Activated T-cell treated with anti-CD3 and anti-CD28 coated beads, Interleukin-2, amount 50 U/mL, for 24 hours (primary cell): ENCODE measurements around the gene CUEDC1.

Experiments used
- DNase-seq: peaks from one replicate; pipeline ENCODE4 v3.0.0-alpha.2; 2020
- H3K27ac Mint-ChIP-seq: 2 replicates; pipeline ENCODE4 v1.8.0; 2020; ENCODE audit warnings: mild to moderate bottlenecking, mixed read lengths
- H3K27me3 Mint-ChIP-seq: 2 replicates; pipeline ENCODE4 v1.8.0; 2020; ENCODE audit warnings: mixed read lengths
- H3K36me3 Mint-ChIP-seq: 2 replicates; pipeline ENCODE4 v1.8.0; 2020; ENCODE audit warnings: low read depth, mixed read lengths
- H3K4me1 Mint-ChIP-seq: 2 replicates; pipeline ENCODE4 v1.8.0; 2020; ENCODE audit warnings: low read depth, mixed read lengths
- H3K4me3 Mint-ChIP-seq: 2 replicates; pipeline ENCODE4 v1.8.0; 2020; ENCODE audit warnings: mild to moderate bottlenecking, moderate library complexity, mixed read lengths
- H3K9me3 Mint-ChIP-seq: 2 replicates; pipeline ENCODE4 v1.8.0; 2020; ENCODE audit warnings: mixed read lengths

The CUEDC1 gene

GRCh38 chr17:57911834-57912673 lies 43.2 kb downstream of the CUEDC1 start:
- Mint-ChIP-seq H3K9me3 (no peaks in the 10 kb centered on the region), H3K27ac (no peak overlapping the region), H3K27me3 (no peaks in the 10 kb centered on the region), H3K4me3 (no peak overlapping the region), H3K36me3 (no peaks in the 10 kb centered on the region), H3K4me1 (no peaks in the 10 kb centered on the region)
- DNase-seq: no peak

GRCh38 chr17:57910462-57911420 lies 44.5 kb downstream of the CUEDC1 start:
- Mint-ChIP-seq H3K9me3 (no peaks in the 10 kb centered on the region), H3K27ac (no peak overlapping the region), H3K4me1 (no peaks in the 10 kb centered on the region), H3K4me3 (no peak overlapping the region), H3K36me3 (no peaks in the 10 kb centered on the region), H3K27me3 (no peaks in the 10 kb centered on the region)
- no peak for DNase-seq

GRCh38 chr17:57909551-57909950 lies 45.7 kb downstream of the CUEDC1 start:
- H3K27me3 Mint-ChIP-seq: no peaks in the 10 kb centered on the region
- no peak overlapping the region for H3K4me3 Mint-ChIP-seq
- DNase-seq: no peak
- H3K9me3 Mint-ChIP-seq: no peaks in the 10 kb centered on the region
- H3K27ac Mint-ChIP-seq: no peak overlapping the region
- no peaks in the 10 kb centered on the region for H3K36me3 Mint-ChIP-seq
- no peaks in the 10 kb centered on the region for H3K4me1 Mint-ChIP-seq

GRCh38 chr17:57908278-57908677 lies 46.9 kb downstream of the CUEDC1 start:
- peaks cover 1% of the 10 kb centered on the region for H3K4me1 Mint-ChIP-seq
- H3K36me3 Mint-ChIP-seq: no peaks in the 10 kb centered on the region
- H3K9me3 Mint-ChIP-seq: no peaks in the 10 kb centered on the region
- no peaks in the 10 kb centered on the region for H3K27me3 Mint-ChIP-seq
- no peak overlapping the region for H3K4me3 Mint-ChIP-seq
- no peak overlapping the region for H3K27ac Mint-ChIP-seq
- DNase-seq: no peak

DNA sequence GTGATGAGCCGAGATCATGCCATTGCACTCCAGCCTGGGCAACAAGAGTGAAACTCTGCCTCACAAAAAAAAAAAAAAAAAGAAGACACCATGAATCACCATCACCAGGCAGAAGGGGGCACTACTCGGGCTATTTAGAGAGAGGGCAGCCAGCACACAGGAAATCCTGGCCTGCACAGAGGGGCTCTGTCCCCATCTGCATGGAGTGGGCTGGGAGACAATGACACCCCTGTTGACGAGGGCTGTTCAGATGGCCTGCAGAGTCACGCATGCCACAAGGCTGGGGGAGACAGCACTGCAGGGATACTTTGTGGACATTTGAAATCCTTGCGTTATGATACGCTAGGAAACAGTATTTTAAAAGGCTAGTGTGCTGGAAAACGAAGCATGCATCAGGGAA lies 48.3 kb downstream of the CUEDC1 start:
- H3K4me3 Mint-ChIP-seq: no peak overlapping the region
- no peak overlapping the region for H3K27ac Mint-ChIP-seq

DNA sequence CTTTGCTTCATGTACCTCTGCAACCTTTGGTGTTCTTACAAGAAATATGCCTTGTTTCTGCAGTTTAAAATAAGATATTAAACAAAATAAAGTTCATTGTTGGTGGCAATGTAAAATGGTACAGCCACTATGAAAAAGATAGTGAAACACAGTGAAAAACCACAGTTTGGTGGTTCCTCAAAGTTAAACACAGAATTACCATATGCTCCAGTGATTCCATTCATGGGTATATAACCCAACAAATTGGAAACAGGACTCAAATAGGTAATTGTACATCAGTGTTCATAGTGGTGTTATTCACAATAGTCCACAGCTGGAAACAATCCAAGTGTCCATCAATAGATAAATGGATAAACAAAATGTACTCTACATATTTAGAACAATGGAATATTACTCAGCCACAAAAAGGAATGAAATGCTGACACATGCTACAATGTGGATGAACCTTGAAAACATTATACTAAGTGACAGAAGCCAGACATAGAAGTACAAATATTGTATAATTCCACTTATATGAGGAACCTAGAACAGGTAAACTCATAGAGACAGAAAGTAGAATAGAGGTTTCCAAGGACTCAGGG lies 49.2 kb downstream of the CUEDC1 start:
- no peaks in the 10 kb centered on the region for H3K27me3 Mint-ChIP-seq
- H3K4me1 Mint-ChIP-seq: peaks cover 10% of the 10 kb centered on the region
- DNase-seq: no peak
- no peaks in the 10 kb centered on the region for H3K9me3 Mint-ChIP-seq
- H3K27ac Mint-ChIP-seq: no peak overlapping the region
- H3K36me3 Mint-ChIP-seq: no peaks in the 10 kb centered on the region
- no peak overlapping the region for H3K4me3 Mint-ChIP-seq

More for the DNA sequence above, 48.3 kb downstream of the CUEDC1 start:
- Mint-ChIP-seq H3K9me3 (no peaks in the 10 kb centered on the region), H3K4me1 (peaks cover 10% of the 10 kb centered on the region), H3K27me3 (no peaks in the 10 kb centered on the region), H3K36me3 (no peaks in the 10 kb centered on the region)
- DNase-seq: no peak

GRCh38 chr17:57903961-57904360 lies 51.3 kb downstream of the CUEDC1 start:
- H3K4me3 Mint-ChIP-seq: no peak overlapping the region
- peaks cover 10% of the 10 kb centered on the region for H3K4me1 Mint-ChIP-seq
- no peak for DNase-seq
- no peaks in the 10 kb centered on the region for H3K36me3 Mint-ChIP-seq
- H3K9me3 Mint-ChIP-seq: no peaks in the 10 kb centered on the region
- H3K27me3 Mint-ChIP-seq: no peaks in the 10 kb centered on the region
- no peak overlapping the region for H3K27ac Mint-ChIP-seq

DNA sequence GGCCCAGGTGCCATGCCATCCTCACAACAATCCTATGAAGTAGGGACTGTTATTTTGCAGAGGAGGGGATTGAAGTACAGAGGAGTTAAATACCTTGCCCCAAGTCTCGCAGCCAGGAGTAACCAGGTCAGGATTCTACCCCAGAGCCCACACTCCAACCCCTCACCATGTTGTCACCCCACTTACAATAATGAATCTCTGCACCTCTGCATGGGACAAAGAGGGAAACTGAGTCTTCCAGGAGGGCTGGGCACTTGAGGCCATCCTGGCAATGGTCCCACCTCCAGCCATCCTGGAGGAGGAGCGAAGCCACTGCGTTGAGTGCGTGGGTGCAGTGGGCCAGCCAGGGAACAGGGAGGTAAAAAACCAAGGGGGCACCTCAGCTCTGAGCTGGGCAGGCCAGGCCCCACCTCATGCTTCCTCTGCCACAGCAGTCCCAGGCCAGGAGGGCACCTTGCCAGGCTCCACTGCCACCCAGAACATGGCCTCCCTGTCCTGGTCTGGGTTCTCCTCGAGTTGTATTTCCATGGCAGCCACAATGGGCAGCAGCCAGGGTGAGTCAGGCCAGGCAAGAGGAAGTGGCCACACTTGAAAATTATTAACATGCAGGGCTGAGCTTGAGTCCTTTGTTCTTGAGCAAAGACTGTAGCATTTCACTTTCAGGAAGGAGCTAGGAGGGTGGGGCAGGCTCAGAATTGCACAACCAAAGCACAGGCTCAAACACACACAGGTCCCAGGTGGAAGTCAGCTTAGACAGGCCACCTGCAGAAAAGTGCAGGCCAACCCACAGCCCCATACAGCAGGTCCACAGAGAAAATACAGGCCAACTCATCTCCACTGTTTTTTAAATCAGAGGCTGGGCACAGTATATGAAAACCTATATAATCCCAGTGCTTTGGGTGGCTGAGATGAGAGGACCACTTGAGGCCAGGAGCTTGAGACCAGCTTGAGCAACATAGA lies 52.1 kb downstream of the CUEDC1 start:
- H3K27me3 Mint-ChIP-seq: no peaks in the 10 kb centered on the region
- H3K9me3 Mint-ChIP-seq: no peaks in the 10 kb centered on the region
- H3K36me3 Mint-ChIP-seq: no peaks in the 10 kb centered on the region
- H3K4me1 Mint-ChIP-seq: peaks cover 10% of the 10 kb centered on the region
- no peak overlapping the region for H3K27ac Mint-ChIP-seq
- no peak for DNase-seq
- no peak overlapping the region for H3K4me3 Mint-ChIP-seq

DNA sequence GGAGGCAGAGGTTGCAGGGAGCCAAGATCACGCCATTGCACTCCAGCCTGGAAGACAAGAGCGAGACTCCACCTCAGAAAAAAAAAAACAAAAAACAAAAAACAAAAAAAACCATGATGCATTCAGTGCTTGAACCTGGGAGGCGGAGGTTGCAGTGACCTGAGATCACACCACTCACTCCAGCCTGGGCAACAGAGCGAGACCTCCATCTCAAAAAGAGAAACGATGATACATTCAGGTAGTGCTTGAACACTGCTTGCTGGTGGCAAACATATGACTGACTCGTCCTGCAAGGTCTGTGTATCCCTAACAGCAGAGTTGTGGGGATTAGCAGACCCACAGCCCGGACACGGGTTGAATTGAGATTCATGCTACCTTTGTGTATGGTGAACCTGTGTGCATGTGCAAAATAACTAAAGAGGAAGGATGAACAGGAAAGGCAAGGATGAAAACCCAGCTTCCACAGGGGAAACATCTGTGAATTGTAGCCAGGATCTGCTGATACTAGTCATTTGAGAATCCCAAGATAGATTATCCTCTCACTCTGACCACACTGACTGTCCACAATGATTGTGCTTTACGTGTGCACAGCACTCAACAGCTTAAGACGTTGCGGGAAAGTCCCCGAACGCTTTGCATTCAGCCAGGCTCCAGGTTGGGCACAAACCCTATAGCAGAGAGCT lies 53.0 kb downstream of the CUEDC1 start:
- peaks cover 10% of the 10 kb centered on the region for H3K4me1 Mint-ChIP-seq
- H3K36me3 Mint-ChIP-seq: no peaks in the 10 kb centered on the region
- no peak overlapping the region for H3K4me3 Mint-ChIP-seq
- H3K27me3 Mint-ChIP-seq: no peaks in the 10 kb centered on the region
- H3K27ac Mint-ChIP-seq: no peak overlapping the region
- H3K9me3 Mint-ChIP-seq: no peaks in the 10 kb centered on the region
- no peak for DNase-seq

- H3K36me3 Mint-ChIP-seq: no peaks in the 10 kb centered on the region
- H3K9me3 Mint-ChIP-seq: no peaks in the 10 kb centered on the region
- no peak overlapping the region for H3K4me3 Mint-ChIP-seq
- H3K4me1 Mint-ChIP-seq: peaks cover 10% of the 10 kb centered on the region
- no peak overlapping the region for H3K27ac Mint-ChIP-seq
- DNase-seq: no peak
- no peaks in the 10 kb centered on the region for H3K27me3 Mint-ChIP-seq
Measured at GRCh38 chr17:57900991-57901743, 54.0 kb downstream of the CUEDC1 start.

GRCh38 chr17:57899822-57900221 lies 55.4 kb downstream of the CUEDC1 start:
- no peak overlapping the region for H3K27ac Mint-ChIP-seq
- DNase-seq: no peak

DNA sequence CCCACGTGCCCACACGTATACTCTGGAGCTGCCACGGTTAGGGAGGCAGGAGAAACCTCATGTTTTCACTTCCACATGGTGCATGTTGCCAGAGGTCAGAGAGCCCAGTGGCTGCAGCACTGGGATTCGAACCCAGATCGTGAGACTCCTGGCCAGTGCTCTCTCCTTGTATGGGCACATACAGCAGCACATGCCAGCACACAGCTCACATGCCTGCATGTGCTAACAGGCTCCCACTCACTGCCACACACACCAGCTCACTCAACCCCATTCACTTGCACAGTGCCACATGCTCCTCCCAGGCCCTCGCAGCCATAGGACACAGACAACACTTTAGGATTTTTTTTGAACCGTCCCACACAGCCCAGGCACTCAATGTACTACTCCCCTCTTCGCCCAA lies 55.8 kb downstream of the CUEDC1 start:
- Mint-ChIP-seq H3K36me3 (no peaks in the 10 kb centered on the region), H3K9me3 (no peaks in the 10 kb centered on the region), H3K4me1 (peaks cover 10% of the 10 kb centered on the region), H3K27ac (no peak overlapping the region), H3K27me3 (no peaks in the 10 kb centered on the region), H3K4me3 (no peak overlapping the region)
- DNase-seq: no peak

More at GRCh38 chr17:57899822-57900221, 55.4 kb downstream of the CUEDC1 start:
- no peaks in the 10 kb centered on the region for H3K9me3 Mint-ChIP-seq
- H3K4me3 Mint-ChIP-seq: no peak overlapping the region
- no peaks in the 10 kb centered on the region for H3K36me3 Mint-ChIP-seq
- H3K27me3 Mint-ChIP-seq: no peaks in the 10 kb centered on the region
- H3K4me1 Mint-ChIP-seq: peaks cover 10% of the 10 kb centered on the region
